Activated CD8-positive, alpha-beta T cell treated with anti-CD3 and anti-CD28 coated beads, Interleukin-2, amount 10 ng/mL, durations not matched to agents 7 days and 5 days (primary cell): ENCODE results near the gene SUN5. TPM values are rescaled to one million over a fixed set of nuclear protein-coding genes. Genes with fewer than 3 reads are reported as not detected.
"Not testable (repeated sequence)": the region's sequence is repeated elsewhere in the genome, so short reads cannot be mapped to it uniquely, and the experiment has no call there.

ENCODE experiments used
- ATAC-seq: fragments of 150-1000 bp; cut with Tn5 transposase; one replicate; pipeline ENCODE4 v1.10.0; 2021; ENCODE audit warnings: moderate library complexity
- CTCF ChIA-PET: fragments of 350-600 bp; sonication (Branson Sonifier 250); formaldehyde crosslinking; loops from one replicate; lab custom pipeline; 2021; ENCODE audit warnings: antibody characterized with exemption; lab: Charles Lee
- POLR2A ChIA-PET: fragments of 350-600 bp; sonication (Branson Sonifier 250); formaldehyde crosslinking; loops from one replicate; lab custom pipeline; 2021; ENCODE audit warnings: antibody characterized with exemption; lab: Charles Lee
- DNase-seq: peaks from one replicate; pipeline ENCODE4 v3.0.0-alpha.2; 2020
- H3K27ac Mint-ChIP-seq: one replicate; pipeline ENCODE4 v1.8.0; 2021; ENCODE audit warnings: mild to moderate bottlenecking, mixed read lengths
- H3K27me3 Mint-ChIP-seq: one replicate; pipeline ENCODE4 v1.8.0; 2021; ENCODE audit warnings: low read depth, mixed read lengths
- H3K36me3 Mint-ChIP-seq: one replicate; pipeline ENCODE4 v1.8.0; 2021; ENCODE audit warnings: low read depth, mixed read lengths
- H3K4me1 Mint-ChIP-seq: one replicate; pipeline ENCODE4 v1.8.0; 2021; ENCODE audit warnings: low read depth, mixed read lengths
- H3K4me3 Mint-ChIP-seq: one replicate; pipeline ENCODE4 v1.8.0; 2021; ENCODE audit warnings: mild to moderate bottlenecking, mixed read lengths
- H3K9me3 Mint-ChIP-seq: one replicate; pipeline ENCODE4 v1.8.0; 2022; ENCODE audit warnings: mixed read lengths; ENCODE audit not compliant: insufficient read depth
- total RNA-seq, 2 experiments: library from RNA; stranded (reverse); gene quantifications; one replicate each; pipeline ENCODE4 v1.2.3, GENCODE V29; 2021

Gene SUN5, protein sequence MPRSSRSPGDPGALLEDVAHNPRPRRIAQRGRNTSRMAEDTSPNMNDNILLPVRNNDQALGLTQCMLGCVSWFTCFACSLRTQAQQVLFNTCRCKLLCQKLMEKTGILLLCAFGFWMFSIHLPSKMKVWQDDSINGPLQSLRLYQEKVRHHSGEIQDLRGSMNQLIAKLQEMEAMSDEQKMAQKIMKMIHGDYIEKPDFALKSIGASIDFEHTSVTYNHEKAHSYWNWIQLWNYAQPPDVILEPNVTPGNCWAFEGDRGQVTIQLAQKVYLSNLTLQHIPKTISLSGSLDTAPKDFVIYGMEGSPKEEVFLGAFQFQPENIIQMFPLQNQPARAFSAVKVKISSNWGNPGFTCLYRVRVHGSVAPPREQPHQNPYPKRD
- not detected for total RNA-seq

- H3K4me1 Mint-ChIP-seq: peaks cover 3% of the 10 kb centered on the region
These were observed at the start of gene SUN5 for GRCh38 chr20:33004141-33004751. SUN5 (minus strand) TSS chr20:33004433; CDS start chr20:33004340, 93 bp downstream.

GRCh38 chr20:33053291-33054106 is 49.3 kb upstream of the SUN5 start, which contains the start of gene BPIFB3:
BPIFB3 (plus strand) TSS chr20:33053903; CDS start chr20:33055436, 1,533 bp downstream.
- POLR2A ChIA-PET: no interaction called here
- DNase-seq (no peak), ATAC-seq (no peak)
- Mint-ChIP-seq H3K4me1 (no peaks in the 10 kb centered on the region), H3K27ac (no peak within 1 kb of the TSS), H3K9me3 (no peaks in the 10 kb centered on the region), H3K36me3 (no peaks in the 10 kb centered on the region), H3K27me3 (no peaks in the 10 kb centered on the region), H3K4me3 (no peak within 1 kb of the TSS)
- CTCF ChIA-PET: no interaction called here

More at GRCh38 chr20:33004141-33004751, at the start of gene SUN5:
- Mint-ChIP-seq H3K27me3 (no peaks in the 10 kb centered on the region), H3K4me3 (no peak within 1 kb of the TSS), H3K27ac (peak within 1 kb of the TSS; percentile 32), H3K9me3 (no peaks in the 10 kb centered on the region), H3K36me3 (peaks cover 3% of the 10 kb centered on the region)
- ChIA-PET POLR2A (interaction anchor here (1.2 kb wide), 1 partner anchor 32 kb away, joined by 5 read pairs; no protein-coding TSS in a partner anchor), CTCF (interaction anchor here (0.7 to 4.7 kb wide), 23 partner anchors 9 to 212 kb away, joined by 3 to 47 read pairs (median 4); no protein-coding TSS in a partner anchor)
- no peak for ATAC-seq
- no peak for DNase-seq

DNA sequence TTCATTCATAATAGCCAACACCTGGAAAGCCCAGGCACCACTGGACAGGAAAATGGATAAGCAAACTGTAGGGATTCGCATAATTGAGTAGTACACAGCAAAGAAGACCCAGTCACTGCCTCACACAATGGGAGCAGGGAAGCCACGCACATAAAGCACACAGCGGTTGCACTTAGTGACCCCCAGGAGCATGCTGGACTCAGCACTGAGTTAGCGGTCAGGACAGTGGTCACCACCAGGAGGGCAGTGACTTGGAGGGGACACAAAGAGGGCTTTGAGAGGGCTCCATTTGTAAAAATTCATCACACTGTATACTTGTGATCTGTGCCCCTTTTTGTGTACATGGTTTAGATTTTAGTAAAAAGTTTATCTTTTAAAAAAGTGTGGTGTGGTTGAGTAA is 47.1 kb upstream of the SUN5 start:
- Mint-ChIP-seq H3K9me3 (peaks cover 1% of the 10 kb centered on the region), H3K27ac (no peak overlapping the region), H3K4me1 (no peaks in the 10 kb centered on the region), H3K27me3 (no peaks in the 10 kb centered on the region), H3K4me3 (no peak overlapping the region), H3K36me3 (no peaks in the 10 kb centered on the region)
- ChIA-PET POLR2A (no interaction called here), CTCF (interaction anchor here (1.7 kb wide), 1 partner anchor 149 kb away, joined by 3 read pairs; no protein-coding TSS in a partner anchor)
- DNase-seq (no peak), ATAC-seq (no peak)

- Mint-ChIP-seq H3K9me3 (peaks cover 15% of the 10 kb centered on the region), H3K4me3 (no peak overlapping the region), H3K27ac (no peak overlapping the region), H3K36me3 (no peaks in the 10 kb centered on the region), H3K27me3 (no peaks in the 10 kb centered on the region), H3K4me1 (no peaks in the 10 kb centered on the region)
- no peak for DNase-seq
- ATAC-seq: no peak
- POLR2A ChIA-PET: no interaction called here
- CTCF ChIA-PET: no interaction called here
These were observed 42.2 kb upstream of the SUN5 start for GRCh38 chr20:33046412-33046811.

GRCh38 chr20:33045129-33045721 is 41.0 kb upstream of the SUN5 start:
- DNase-seq, H3K4me1 Mint-ChIP-seq, CTCF ChIA-PET, ATAC-seq, H3K36me3 Mint-ChIP-seq, H3K27me3 Mint-ChIP-seq, H3K27ac Mint-ChIP-seq, H3K4me3 Mint-ChIP-seq, POLR2A ChIA-PET: not testable (repeated sequence)
- peaks cover 15% of the 10 kb centered on the region for H3K9me3 Mint-ChIP-seq

GRCh38 chr20:33043731-33044181 is 39.5 kb upstream of the SUN5 start:
- Mint-ChIP-seq H3K9me3 (peaks cover 15% of the 10 kb centered on the region), H3K36me3 (no peaks in the 10 kb centered on the region), H3K27ac (no peak overlapping the region), H3K27me3 (no peaks in the 10 kb centered on the region), H3K4me3 (no peak overlapping the region), H3K4me1 (no peaks in the 10 kb centered on the region)
- ATAC-seq: no peak
- CTCF ChIA-PET: no interaction called here
- POLR2A ChIA-PET: no interaction called here
- DNase-seq: no peak

- no peak overlapping the region for H3K4me3 Mint-ChIP-seq
- ATAC-seq: no peak
- POLR2A ChIA-PET: no interaction called here
These were observed 38.9 kb upstream of the SUN5 start for GRCh38 chr20:33042983-33043730.

DNA sequence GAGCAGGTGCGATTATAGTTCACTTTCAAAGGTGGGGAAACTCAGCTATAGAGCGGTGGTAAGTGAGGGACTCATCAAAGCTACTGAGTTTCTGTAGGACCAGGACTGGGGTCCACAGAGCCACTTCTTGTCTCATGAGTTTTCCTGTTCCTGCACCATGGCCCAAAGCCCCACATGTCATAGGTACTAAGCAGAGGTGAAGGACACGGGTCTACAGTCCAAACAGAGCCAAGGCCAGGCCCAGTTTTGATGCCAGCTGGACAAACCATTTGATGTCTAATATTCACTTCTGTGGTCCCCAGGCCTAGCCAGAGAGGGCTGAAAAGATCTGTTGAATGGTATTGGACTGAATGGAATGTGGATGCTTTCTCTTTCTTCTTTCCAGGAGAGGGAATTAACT is 38.2 kb upstream of the SUN5 start:
- no peaks in the 10 kb centered on the region for H3K36me3 Mint-ChIP-seq
- ChIA-PET CTCF (no interaction called here), POLR2A (interaction anchor here (0.8 kb wide), 1 partner anchor 11 kb away, joined by 3 read pairs; the partner anchor contains the start of gene BPIFB6)
- H3K9me3 Mint-ChIP-seq: peaks cover 15% of the 10 kb centered on the region
- H3K27me3 Mint-ChIP-seq: peaks cover 7% of the 10 kb centered on the region
- H3K4me1 Mint-ChIP-seq: no peaks in the 10 kb centered on the region
- H3K4me3 Mint-ChIP-seq: no peak overlapping the region
- no peak for DNase-seq
- no peak for ATAC-seq
- H3K27ac Mint-ChIP-seq: no peak overlapping the region

More at GRCh38 chr20:33042983-33043730, 38.9 kb upstream of the SUN5 start:
- no peak for DNase-seq
- Mint-ChIP-seq H3K27me3 (peaks cover 2% of the 10 kb centered on the region), H3K36me3 (no peaks in the 10 kb centered on the region), H3K27ac (no peak overlapping the region), H3K4me1 (no peaks in the 10 kb centered on the region), H3K9me3 (peaks cover 15% of the 10 kb centered on the region)
- CTCF ChIA-PET: no interaction called here

DNA sequence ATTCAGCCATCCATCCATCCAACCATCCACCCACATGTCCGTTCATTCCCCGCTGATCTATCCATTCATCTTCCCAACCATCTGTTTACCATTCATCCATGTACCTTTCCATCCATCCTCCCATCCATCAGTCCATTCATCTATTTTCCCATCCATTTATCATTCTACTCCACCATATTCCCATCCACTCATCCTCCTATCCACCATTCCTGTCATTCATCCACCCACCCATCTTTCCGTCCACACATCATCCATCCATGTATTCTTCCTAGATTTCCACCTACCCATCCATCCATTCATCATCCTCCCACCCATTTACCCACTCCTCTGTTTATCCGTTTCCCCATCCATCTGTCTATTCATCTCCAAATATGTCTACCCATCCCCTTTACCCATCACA is 34.0 kb upstream of the SUN5 start:
- POLR2A ChIA-PET: no interaction called here
- no peaks in the 10 kb centered on the region for H3K9me3 Mint-ChIP-seq
- no peak overlapping the region for H3K4me3 Mint-ChIP-seq
- no peaks in the 10 kb centered on the region for H3K4me1 Mint-ChIP-seq
- peaks cover 7% of the 10 kb centered on the region for H3K27me3 Mint-ChIP-seq
- no peak for DNase-seq
- CTCF ChIA-PET: no interaction called here
- H3K36me3 Mint-ChIP-seq: no peaks in the 10 kb centered on the region
- no peak for ATAC-seq
- H3K27ac Mint-ChIP-seq: no peak overlapping the region

DNA sequence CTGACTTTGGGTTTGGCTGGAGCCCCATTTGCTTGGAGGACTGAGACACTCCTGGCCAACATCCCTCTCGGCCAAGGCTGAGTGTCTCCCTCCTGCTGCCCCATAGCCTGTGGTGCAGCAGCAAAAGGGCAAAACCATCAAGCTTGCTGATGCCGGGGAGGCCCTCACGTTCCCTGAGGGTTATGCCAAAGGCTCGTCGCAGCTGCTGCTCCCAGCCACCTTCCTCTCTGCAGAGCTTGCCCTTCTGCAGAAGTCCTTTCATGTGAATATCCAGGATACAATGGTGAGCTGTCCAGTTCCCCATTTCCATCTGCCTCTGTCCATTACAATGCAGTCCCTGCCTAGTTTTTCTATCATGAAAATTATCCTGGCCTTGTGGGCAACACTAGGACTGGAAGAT is 33.2 kb upstream of the SUN5 start:
- no peaks in the 10 kb centered on the region for H3K4me1 Mint-ChIP-seq
- no peak overlapping the region for H3K27ac Mint-ChIP-seq
- ChIA-PET POLR2A (no interaction called here), CTCF (no interaction called here)
- H3K9me3 Mint-ChIP-seq: no peaks in the 10 kb centered on the region
- ATAC-seq (no peak), DNase-seq (no peak)
- H3K27me3 Mint-ChIP-seq: peaks cover 7% of the 10 kb centered on the region
- H3K36me3 Mint-ChIP-seq: no peaks in the 10 kb centered on the region
- no peak overlapping the region for H3K4me3 Mint-ChIP-seq
